Upper lobe of left lung (tissue), 6 donors: ENCODE measurements around the gene ERMARD. TPM values are rescaled to one million over a fixed set of nuclear protein-coding genes. Genes with fewer than 3 reads are reported as not detected.

Experiments used
- ATAC-seq, 2 donors: fragments of 200-7000 bp; cut with Tn5 transposase; one replicate each; pipeline ENCODE4 v1.9.1; 2022; ENCODE audit warnings: mild to moderate bottlenecking in 2 of 2, moderate library complexity in 2 of 2; ENCODE audit not compliant: low FRiP score in 2 of 2
- DNase-seq, 2 donors: peaks; one replicate each; pipeline ENCODE4 v3.0.0-alpha.2; 2019 to 2020
- H3K27ac ChIP-seq, 4 donors: fragments of 200-600 bp; sonication (generic); one replicate each; pipeline ENCODE4 v1.5.1; 2016 to 2019
- H3K27me3 ChIP-seq, 4 donors: fragments of 200-600 bp; sonication (generic); one replicate each; pipeline ENCODE4 v1.5.1; 2017 to 2019
- H3K36me3 ChIP-seq, 4 donors: fragments of 200-600 bp; sonication (generic); one replicate each; pipeline ENCODE4 v1.5.1; 2016 to 2019
- H3K4me1 ChIP-seq, 4 donors: fragments of 200-600 bp; sonication (generic); one replicate each; pipeline ENCODE4 v1.5.1; 2018 to 2019
- H3K4me3 ChIP-seq, 4 donors: fragments of 200-600 bp; sonication (generic); one replicate each; pipeline ENCODE4 v1.5.1; 2017 to 2019; ENCODE audit warnings: mild to moderate bottlenecking in 2 of 4, moderate library complexity in 1 of 4
- H3K9me3 ChIP-seq, 4 donors: fragments of 200-600 bp; sonication (generic); one replicate each; pipeline ENCODE4 v1.5.1; 2018 to 2019
- CTCF ChIP-seq, 6 experiments: fragments of 450-650 bp in 4 of 6; fragments of 200-600 bp in 2 of 6; sonication (generic) in 2 of 6; IDR thresholded peaks; one replicate each; pipeline ENCODE4 v1.5.1; 2016 to 2019; ENCODE audit warnings: antibody characterized with exemption in 6 of 6
- EP300 ChIP-seq, 4 donors: sonication (generic); formaldehyde crosslinking; IDR thresholded peaks; one replicate each; pipeline ENCODE4 v1.5.1; 2017; ENCODE audit warnings: antibody characterized with exemption in 4 of 4, control low read depth in 2 of 4
- POLR2A ChIP-seq, 4 donors: fragments of 450-650 bp; IDR thresholded peaks; one replicate each; pipeline ENCODE4 v1.5.1; 2016 to 2017; ENCODE audit warnings: antibody characterized with exemption in 4 of 4, mild to moderate bottlenecking in 2 of 4
- POLR2AphosphoS5 ChIP-seq, 2 donors: sonication (generic); formaldehyde crosslinking; IDR thresholded peaks; one replicate each; pipeline ENCODE4 v1.5.1; 2017; ENCODE audit warnings: antibody characterized with exemption in 2 of 2
- WGBS, 2 donors: methylation state at CpG; one replicate each; pipeline ENCODE4 v1.1.5; 2017 to 2018; 5-methylcytosine and 5-hydroxymethylcytosine counted together
- total RNA-seq, 6 donors: library from RNA; depleted of rRNA in 4 of 6; stranded (reverse); fragments of >200 nt in 4 of 6; gene quantifications; one replicate each; pipeline versions ENCODE4 v1.1.0 to v1.2.1, GENCODE V29; 2016 to 2021
- donor health status: DM: no; HTN: no; CAD: no; lungs with moderate emphysema.
- donor health status: DM: no; HTN: yes; CAD: no; lungs with severe emphysema.

ERMARD gene
- total RNA-seq, 6 donors from 2014 or later, result 12.6 to 51.3 (median 18.5) TPM

GRCh38 chr6:169720207-169720855, 31.1 kb upstream of the ERMARD start:
- H3K4me3 ChIP-seq, result no peak overlapping the region
- no peak overlapping the region for H3K27ac ChIP-seq
- H3K4me1 ChIP-seq, result peaks cover 11 to 30% (median 15%) of the 10 kb centered on the region in 4 donors
- no peaks in the 10 kb centered on the region for H3K9me3 ChIP-seq
- TF ChIP-seq POLR2A (IDR thresholded peaks at IDR 0.05) (no peak), POLR2AphosphoS5 (IDR thresholded peaks at IDR 0.05) (no peak), CTCF (IDR thresholded peaks at IDR 0.05) (no peak), EP300 (IDR thresholded peaks at IDR 0.05) (no peak)
- H3K27me3 ChIP-seq, result no peaks in the 10 kb centered on the region
- WGBS, 2 donors, result 82 to 92% methylated on average over 3 of the region's 3 CpGs
- DNase-seq (no peak), ATAC-seq (no peak)
- peaks cover 0 to 22% (median 12%) of the 10 kb centered on the region in 4 donors for H3K36me3 ChIP-seq

DNA sequence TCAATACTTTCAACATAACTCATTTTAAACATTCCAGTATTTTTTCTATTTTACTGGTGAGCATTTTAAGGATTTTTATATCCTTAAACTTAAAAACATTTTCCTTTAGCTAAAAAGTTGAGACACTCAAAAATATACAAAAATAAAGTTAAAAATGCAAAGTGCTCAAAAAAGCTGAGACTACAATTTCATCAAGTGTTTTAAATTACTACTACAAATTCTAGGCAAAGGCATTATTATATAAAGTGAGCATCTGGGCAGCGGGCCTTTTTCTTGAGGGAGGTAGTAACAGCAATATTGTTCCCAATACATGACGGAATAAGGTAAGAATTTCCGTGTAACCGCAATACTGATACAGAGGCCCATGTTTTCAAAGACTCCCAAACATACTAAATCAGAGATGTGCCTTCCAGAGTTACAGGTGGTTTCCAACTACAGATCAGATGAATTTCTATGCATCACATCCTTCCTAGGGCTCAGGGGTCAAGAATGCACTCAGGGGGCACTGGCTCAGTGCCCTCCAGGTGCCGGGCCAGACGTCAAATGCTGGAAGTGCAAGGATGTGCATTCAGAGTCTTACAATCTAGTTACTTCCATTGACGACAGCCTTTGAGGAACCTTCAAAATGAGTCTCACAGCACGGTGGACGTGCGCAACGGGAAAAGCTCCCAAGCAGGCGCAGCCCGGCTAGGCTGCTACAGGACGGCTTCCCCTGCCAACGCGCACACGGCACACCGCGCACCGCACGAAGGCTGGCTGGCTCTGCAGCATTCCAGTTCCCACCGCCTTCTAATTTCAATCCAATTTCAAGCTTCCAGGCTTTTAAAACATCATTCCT, 28.8 kb upstream of the ERMARD start:
- TF ChIP-seq POLR2A (IDR thresholded peaks at IDR 0.05) (no peak), EP300 (IDR thresholded peaks at IDR 0.05) (no peak), POLR2AphosphoS5 (IDR thresholded peaks at IDR 0.05) (peak in 1 of 2 donors; percentile 34), CTCF (IDR thresholded peaks at IDR 0.05) (no peak)
- Histone ChIP-seq H3K4me1 (peaks cover 11 to 35% (median 18%) of the 10 kb centered on the region in 4 donors), H3K4me3 (peak overlapping the region; percentile 55 to 93 (median 74)), H3K36me3 (no peaks in the 10 kb centered on the region), H3K27ac (peak overlapping the region; percentile 88 to 97 (median 91)), H3K9me3 (no peaks in the 10 kb centered on the region), H3K27me3 (no peaks in the 10 kb centered on the region)
- ATAC-seq (peak; percentile 65 to 79), DNase-seq (peak; percentile 46 to 82)
- 6 to 7% methylated on average over 18 to 22 of the region's 22 CpGs for WGBS, 2 donors

GRCh38 chr6:169723200-169723909, 28.1 kb upstream of the ERMARD start:
- ATAC-seq (peak; percentile 77 to 78), DNase-seq (peak; percentile 64 to 96)
- Histone ChIP-seq H3K36me3 (no peaks in the 10 kb centered on the region), H3K9me3 (no peaks in the 10 kb centered on the region), H3K27ac (peak overlapping the region; percentile 88 to 97 (median 91)), H3K27me3 (no peaks in the 10 kb centered on the region), H3K4me1 (peaks cover 11 to 35% (median 18%) of the 10 kb centered on the region in 4 donors), H3K4me3 (peak overlapping the region; percentile 55 to 93 (median 74))
- 0 to 1% methylated on average over 20 to 63 of the region's 70 CpGs for WGBS, 2 donors
- TF ChIP-seq POLR2A (IDR thresholded peaks at IDR 0.05) (peak in 1 of 4 donors; percentile 35), CTCF (IDR thresholded peaks at IDR 0.05) (no peak), POLR2AphosphoS5 (IDR thresholded peaks at IDR 0.05) (peak in 1 of 2 donors; percentile 19), EP300 (IDR thresholded peaks at IDR 0.05) (no peak)

DNA sequence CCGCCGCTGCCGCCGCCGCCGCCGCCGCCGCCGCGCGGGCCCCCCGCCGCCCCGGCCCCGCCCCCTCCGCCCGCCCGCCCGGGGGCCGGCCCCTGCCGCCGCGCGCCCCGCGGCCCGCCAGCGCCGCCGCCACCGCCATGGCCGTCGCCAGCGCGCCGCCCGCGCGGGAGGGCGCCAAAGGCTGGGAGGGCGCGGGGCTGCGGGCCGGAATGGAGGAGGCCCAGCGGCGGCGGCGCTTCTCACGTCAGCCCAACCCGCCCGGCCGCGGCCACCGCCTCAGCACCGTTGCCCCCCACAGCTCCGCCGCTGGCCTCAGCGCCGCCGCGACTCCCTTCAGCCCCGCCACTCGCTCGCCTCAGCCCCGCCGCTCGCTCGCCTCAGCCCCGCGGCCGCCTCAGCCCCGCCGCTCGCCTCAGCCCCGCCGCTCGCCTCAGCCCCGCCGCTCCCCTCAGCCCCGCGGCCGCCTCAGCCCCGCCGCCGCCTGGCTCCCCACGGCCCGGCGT, 27.4 kb upstream of the ERMARD start:
- ATAC-seq, result peak in 1 of 2 donors; percentile 49
- peaks cover 11 to 35% (median 18%) of the 10 kb centered on the region in 4 donors for H3K4me1 ChIP-seq
- 1% methylated on average over 24 of the region's 89 CpGs; no CpG with 5 or more reads in 1 of the 2 donors for WGBS, 2 donors
- no peaks in the 10 kb centered on the region for H3K36me3 ChIP-seq
- peak overlapping the region; percentile 70 to 97 (median 88) for H3K27ac ChIP-seq
- H3K4me3 ChIP-seq, result peak overlapping the region in 3 of 4 donors; percentile 84 to 93 (median 86)
- TF ChIP-seq POLR2A (IDR thresholded peaks at IDR 0.05) (no peak), CTCF (IDR thresholded peaks at IDR 0.05) (peak in 1 of 6 experiments; percentile 7)
- no peaks in the 10 kb centered on the region for H3K27me3 ChIP-seq
- DNase-seq, result peak; percentile 22 to 91
- no peaks in the 10 kb centered on the region for H3K9me3 ChIP-seq
